Measurements from ENCODE around the gene CCSER1. TPM values are rescaled to one million over a fixed set of nuclear protein-coding genes. Genes with fewer than 3 reads are reported as not detected.

Gene CCSER1
- total RNA-seq, 4 donors from 2014 or later: 27.5 to 66.5 (median 54.3) TPM

DNA sequence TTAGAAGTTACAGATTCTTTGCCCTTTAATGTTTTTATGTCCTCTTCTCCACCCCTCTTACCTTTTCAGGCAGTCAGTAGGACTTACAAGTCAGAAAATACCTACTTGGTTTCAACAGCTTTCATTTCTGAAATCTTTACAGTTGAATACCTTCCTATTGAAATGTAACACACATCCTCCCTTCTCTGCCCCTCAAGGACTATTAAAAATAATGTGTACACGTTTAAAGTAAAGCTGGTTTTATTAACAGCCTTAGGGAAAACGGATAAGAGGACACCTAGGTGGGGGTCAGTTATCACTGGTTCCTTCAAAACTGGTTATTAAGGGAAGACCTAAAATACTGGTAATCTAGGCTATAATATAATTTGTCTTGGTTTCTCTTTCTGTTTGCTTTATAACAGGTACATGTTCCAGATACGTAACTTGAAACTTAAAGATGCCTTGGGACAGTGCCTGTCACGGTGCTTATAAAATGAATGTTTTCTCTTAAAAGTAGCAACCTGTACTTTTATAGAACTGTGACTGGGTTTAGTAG, 1.8 kb downstream of the CCSER1 start:
- H3K4me1 ChIP-seq: no peaks in the 10 kb centered on the region
- H3K9me3 ChIP-seq: no peaks in the 10 kb centered on the region
- H3K36me3 ChIP-seq: no peaks in the 10 kb centered on the region
- TF ChIP-seq POLR2A (IDR thresholded peaks at IDR 0.05): no peak
- TF ChIP-seq, protein P1, sequence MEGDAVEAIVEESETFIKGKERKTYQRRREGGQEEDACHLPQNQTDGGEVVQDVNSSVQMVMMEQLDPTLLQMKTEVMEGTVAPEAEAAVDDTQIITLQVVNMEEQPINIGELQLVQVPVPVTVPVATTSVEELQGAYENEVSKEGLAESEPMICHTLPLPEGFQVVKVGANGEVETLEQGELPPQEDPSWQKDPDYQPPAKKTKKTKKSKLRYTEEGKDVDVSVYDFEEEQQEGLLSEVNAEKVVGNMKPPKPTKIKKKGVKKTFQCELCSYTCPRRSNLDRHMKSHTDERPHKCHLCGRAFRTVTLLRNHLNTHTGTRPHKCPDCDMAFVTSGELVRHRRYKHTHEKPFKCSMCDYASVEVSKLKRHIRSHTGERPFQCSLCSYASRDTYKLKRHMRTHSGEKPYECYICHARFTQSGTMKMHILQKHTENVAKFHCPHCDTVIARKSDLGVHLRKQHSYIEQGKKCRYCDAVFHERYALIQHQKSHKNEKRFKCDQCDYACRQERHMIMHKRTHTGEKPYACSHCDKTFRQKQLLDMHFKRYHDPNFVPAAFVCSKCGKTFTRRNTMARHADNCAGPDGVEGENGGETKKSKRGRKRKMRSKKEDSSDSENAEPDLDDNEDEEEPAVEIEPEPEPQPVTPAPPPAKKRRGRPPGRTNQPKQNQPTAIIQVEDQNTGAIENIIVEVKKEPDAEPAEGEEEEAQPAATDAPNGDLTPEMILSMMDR (IDR thresholded peaks at IDR 0.05): no peak
- DNase-seq: no peak
- H3K4me3 ChIP-seq: peak overlapping the region; percentile 66 to 94 (median 76)
- peak overlapping the region; percentile 82 to 96 (median 89) for H3K27ac ChIP-seq
- H3K27me3 ChIP-seq: no peaks in the 10 kb centered on the region

DNA sequence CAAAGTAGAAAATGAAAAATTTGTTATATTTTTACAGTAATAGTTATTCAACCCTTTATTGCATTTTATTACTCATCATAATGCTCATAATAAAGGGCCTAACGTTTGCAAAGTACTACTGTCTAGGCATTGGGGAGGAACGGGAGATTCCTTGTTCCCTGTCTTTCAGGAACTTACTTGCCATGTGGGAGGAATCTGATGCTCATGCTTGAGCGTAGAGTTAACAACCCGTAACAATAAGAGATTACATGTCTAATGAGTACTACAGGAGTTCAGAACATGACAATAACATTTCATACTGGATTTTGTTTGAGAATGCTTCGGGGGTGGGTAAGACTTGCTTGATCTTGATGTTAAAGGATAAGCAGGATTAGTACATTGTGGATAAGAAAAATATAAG, 2.9 kb downstream of the CCSER1 start:
- no peaks in the 10 kb centered on the region for H3K27me3 ChIP-seq
- no peaks in the 10 kb centered on the region for H3K9me3 ChIP-seq
- H3K27ac ChIP-seq: no peak overlapping the region
- H3K36me3 ChIP-seq: no peaks in the 10 kb centered on the region
- no peak for TF ChIP-seq POLR2A (IDR thresholded peaks at IDR 0.05)
- TF ChIP-seq, protein P1 (IDR thresholded peaks at IDR 0.05): no peak
- no peak overlapping the region for H3K4me3 ChIP-seq
- no peak for DNase-seq
- no peaks in the 10 kb centered on the region for H3K4me1 ChIP-seq

GRCh38 chr4:90137555-90137954, 10.4 kb downstream of the CCSER1 start:
- TF ChIP-seq, protein P1 (IDR thresholded peaks at IDR 0.05): no peak
- TF ChIP-seq POLR2A (IDR thresholded peaks at IDR 0.05): no peak
- no peaks in the 10 kb centered on the region for H3K27me3 ChIP-seq
- H3K9me3 ChIP-seq: no peaks in the 10 kb centered on the region
- no peaks in the 10 kb centered on the region for H3K36me3 ChIP-seq
- DNase-seq: no peak
- H3K4me1 ChIP-seq: no peaks in the 10 kb centered on the region
- no peak overlapping the region for H3K27ac ChIP-seq
- H3K4me3 ChIP-seq: no peak overlapping the region

- H3K27me3 ChIP-seq: no peaks in the 10 kb centered on the region
- H3K4me1 ChIP-seq: no peaks in the 10 kb centered on the region
- no peak overlapping the region for H3K4me3 ChIP-seq
- DNase-seq: no peak
- TF ChIP-seq, protein P1 (IDR thresholded peaks at IDR 0.05): no peak
- no peak for TF ChIP-seq POLR2A (IDR thresholded peaks at IDR 0.05)
- no peaks in the 10 kb centered on the region for H3K36me3 ChIP-seq
- peak overlapping the region in 2 of 4 donors; percentile 17 to 34 for H3K27ac ChIP-seq
- H3K9me3 ChIP-seq: no peaks in the 10 kb centered on the region
Measured at GRCh38 chr4:90142081-90142480, 14.9 kb downstream of the CCSER1 start.

DNA sequence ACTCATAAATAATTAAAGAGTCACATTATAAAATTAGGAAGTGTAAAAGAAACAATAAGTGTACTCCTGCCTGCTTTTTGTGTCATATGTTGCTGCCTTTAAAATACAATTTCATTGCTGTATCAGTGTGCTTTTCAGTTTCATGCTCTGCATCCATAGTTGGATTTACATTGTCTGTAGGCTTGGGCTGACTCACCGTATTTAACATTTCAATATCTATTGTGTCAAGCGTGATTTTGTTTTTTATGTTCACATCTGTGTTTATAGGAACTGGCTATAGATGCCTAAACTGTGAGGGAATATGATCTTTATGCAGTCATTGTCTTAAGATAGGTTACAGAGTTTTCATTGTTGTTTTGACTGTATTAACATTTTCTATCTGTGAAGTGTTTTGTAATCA, 18.1 kb downstream of the CCSER1 start:
- DNase-seq: no peak
- no peaks in the 10 kb centered on the region for H3K4me1 ChIP-seq
- TF ChIP-seq, protein P1 (IDR thresholded peaks at IDR 0.05): no peak
- no peak for TF ChIP-seq POLR2A (IDR thresholded peaks at IDR 0.05)
- no peak overlapping the region for H3K27ac ChIP-seq
- H3K4me3 ChIP-seq: no peak overlapping the region
- no peaks in the 10 kb centered on the region for H3K9me3 ChIP-seq
- no peaks in the 10 kb centered on the region for H3K27me3 ChIP-seq
- H3K36me3 ChIP-seq: no peaks in the 10 kb centered on the region

DNA sequence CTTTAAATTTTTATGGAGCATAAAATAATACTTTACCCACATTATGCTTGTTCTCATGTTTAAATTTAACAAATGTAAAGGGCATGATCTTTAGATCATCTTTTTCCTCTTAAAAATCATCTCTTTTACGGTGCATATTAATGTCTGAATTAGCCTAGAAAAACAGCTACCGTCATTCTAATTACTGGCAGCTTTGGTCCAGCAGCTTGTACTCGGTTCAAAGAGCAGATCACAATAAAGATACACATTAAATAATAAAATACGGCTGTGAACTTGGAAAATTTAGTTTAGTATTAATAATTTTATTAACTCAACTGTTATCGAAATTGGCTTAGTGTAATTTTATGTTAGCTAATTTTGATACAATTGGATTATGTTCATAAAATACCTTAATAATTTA, 19.1 kb downstream of the CCSER1 start:
- H3K27me3 ChIP-seq: no peaks in the 10 kb centered on the region
- H3K9me3 ChIP-seq: no peaks in the 10 kb centered on the region
- TF ChIP-seq, protein P1 (IDR thresholded peaks at IDR 0.05): no peak
- TF ChIP-seq POLR2A (IDR thresholded peaks at IDR 0.05): no peak
- no peaks in the 10 kb centered on the region for H3K4me1 ChIP-seq
- H3K4me3 ChIP-seq: no peak overlapping the region
- no peak overlapping the region for H3K27ac ChIP-seq
- no peak for DNase-seq
- H3K36me3 ChIP-seq: no peaks in the 10 kb centered on the region
